Retinal pigment epithelial cell (primary cell): ENCODE results near the gene WDR45B.

Experiments used
- DNase-seq: peaks from one replicate; pipeline ENCODE4 v3.0.0-alpha.2; 2010; ENCODE audit warnings: low read depth
- H3K4me3 ChIP-seq: 2 replicates; pipeline ENCODE4 v1.5.1; 2011; ENCODE audit warnings: mild to moderate bottlenecking, low read length, control low read depth, moderate library complexity
- CTCF ChIP-seq: conservative IDR thresholded peaks from 2 replicates; pipeline ENCODE4 v1.5.1; 2011; ENCODE audit warnings: low read depth, low read length, control low read depth, inconsistent platforms

Gene WDR45B

GRCh38 chr17:82616021-82616711 is 32.1 kb downstream of the WDR45B start:
- no peak overlapping the region for H3K4me3 ChIP-seq
- no peak for DNase-seq
- no peak for TF ChIP-seq CTCF

GRCh38 chr17:82615084-82616020 is 32.9 kb downstream of the WDR45B start:
- peak; percentile 23 for TF ChIP-seq CTCF
- DNase-seq, result no peak
- no peak overlapping the region for H3K4me3 ChIP-seq

DNA sequence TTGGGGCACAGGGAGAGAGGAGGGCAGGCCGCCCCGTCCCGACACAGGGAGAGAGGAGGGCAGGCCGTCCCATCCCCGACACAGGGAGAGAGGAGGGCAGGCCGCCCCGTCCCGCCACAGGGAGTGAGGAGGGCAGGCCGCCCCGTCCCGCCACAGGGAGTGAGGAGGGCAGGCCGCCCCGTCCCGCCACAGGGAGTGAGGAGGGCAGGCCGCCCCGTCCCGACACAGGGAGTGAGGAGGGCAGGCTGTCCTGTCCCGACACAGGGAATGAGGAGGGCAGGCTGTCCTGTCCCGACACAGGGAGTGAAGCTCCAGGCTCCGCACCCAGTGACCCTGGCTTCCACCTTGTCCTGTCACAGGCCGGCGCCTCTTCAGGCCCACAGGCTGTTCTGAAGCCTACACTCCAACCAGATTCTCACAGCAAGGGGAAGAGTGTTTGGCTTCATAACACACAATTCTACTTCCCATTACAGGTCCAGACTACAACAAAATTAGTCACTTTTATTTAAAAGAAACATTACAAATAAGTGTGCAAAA is 34.1 kb downstream of the WDR45B start:
- no peak for DNase-seq
- no peak for TF ChIP-seq CTCF
- H3K4me3 ChIP-seq, result no peak overlapping the region

GRCh38 chr17:82613283-82614094 is 34.8 kb downstream of the WDR45B start:
- no peak overlapping the region for H3K4me3 ChIP-seq
- TF ChIP-seq CTCF, result no peak
- DNase-seq, result no peak

DNA sequence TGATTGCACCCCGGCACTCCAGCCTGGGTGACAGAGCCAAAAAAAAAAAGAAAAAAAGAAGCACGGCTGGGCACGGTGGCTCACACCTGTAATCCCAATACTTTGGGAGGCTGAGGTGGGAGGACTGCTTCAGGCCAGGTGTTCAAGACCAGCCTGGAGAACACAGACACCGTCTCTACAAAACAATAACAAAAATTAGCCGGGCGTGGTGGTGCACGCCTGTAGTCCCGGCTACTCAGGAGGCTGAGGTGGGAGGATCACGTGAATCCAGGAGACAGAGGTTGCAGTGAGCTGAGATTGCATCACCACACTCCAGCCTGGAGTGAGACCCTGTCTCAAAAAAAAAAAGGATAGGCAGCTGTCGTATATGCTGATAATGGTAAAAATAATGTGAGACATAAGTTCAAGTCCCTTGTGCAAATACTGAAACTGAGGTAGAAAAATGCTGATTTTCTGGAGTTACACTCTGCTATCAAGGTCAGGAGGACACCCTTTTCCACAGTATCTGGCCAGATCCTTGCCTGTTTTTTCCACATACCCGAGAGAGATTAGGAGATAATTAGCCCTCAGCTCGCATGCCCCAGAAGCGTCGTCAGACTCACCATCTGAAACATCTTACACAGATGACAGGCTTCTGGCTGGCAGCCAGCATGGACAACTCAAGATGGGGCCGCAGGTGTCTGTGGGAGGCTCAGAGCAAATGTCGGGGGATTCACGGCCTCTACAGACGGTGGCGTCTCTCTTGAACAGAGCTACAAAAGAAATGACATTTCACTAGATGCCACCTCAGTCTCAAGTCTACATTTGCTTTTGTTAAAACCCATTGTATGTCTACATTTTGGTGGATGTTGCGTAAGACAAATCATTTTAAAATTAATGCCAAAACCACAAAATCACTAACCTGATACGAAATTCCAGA is 36.8 kb downstream of the WDR45B start:
- TF ChIP-seq CTCF, result no peak
- DNase-seq, result no peak

GRCh38 chr17:82609655-82610054 is 38.6 kb downstream of the WDR45B start:
- no peak for DNase-seq
- H3K4me3 ChIP-seq, result no peak overlapping the region
- TF ChIP-seq CTCF, result no peak

More for the DNA sequence above, 36.8 kb downstream of the WDR45B start:
- H3K4me3 ChIP-seq, result no peak overlapping the region
